ENCODE results near the gene OCIAD2. TPM values are rescaled to one million over a fixed set of nuclear protein-coding genes. Genes with fewer than 3 reads are reported as not detected.
"Not testable (repeated sequence)": the region's sequence is repeated elsewhere in the genome, so short reads cannot be mapped to it uniquely, and the experiment has no call there.

The OCIAD2 gene
- polyA plus RNA-seq, 1 donor, result 125 TPM

DNA sequence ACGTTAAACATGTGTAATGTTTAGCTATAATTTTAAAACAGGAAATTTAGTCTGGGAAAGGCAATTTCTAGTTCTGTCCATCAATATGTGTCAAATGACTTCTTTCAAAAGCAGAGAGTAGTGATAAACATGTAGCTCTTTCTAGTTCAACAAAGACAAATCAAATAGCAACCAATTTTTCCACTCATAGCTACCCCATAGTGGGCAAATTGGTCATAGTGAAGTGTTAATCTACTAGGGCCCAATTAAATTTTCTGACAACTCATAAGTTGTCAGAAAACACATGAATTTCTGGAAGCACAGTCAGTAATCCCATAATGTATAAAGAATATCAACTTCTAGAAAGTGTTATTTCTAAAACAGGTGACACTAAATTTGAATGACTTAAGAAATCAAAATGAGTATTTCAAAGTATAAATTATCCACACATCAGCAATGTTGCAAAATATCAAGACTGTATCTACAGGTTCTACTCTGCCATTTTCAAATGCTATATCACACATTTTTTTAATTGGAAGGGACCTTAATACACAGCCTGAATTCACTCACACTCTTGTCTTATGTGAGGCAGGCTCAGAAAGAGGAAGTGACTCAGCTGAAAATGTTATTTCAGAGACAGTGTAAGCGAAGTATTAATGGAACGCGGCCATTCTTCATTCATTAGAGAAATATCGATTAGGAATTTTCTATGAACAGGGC, 7.7 kb downstream of the OCIAD2 start:
- Histone ChIP-seq H3K4me3 (ENCODE audit: low read length) (no peak overlapping the region), H3K36me3 (ENCODE audit: control insufficient read depth, insufficient read depth, low read length) (peaks cover 68% of the 10 kb centered on the region), H3K27ac (ENCODE audit: low read length) (no peak overlapping the region), H3K9me3 (ENCODE audit: control insufficient read depth, low read depth, low read length) (no peaks in the 10 kb centered on the region), H3K4me1 (ENCODE audit: control insufficient read depth, insufficient read depth, low read length) (no peaks in the 10 kb centered on the region), H3K27me3 (ENCODE audit: control insufficient read depth, insufficient read depth, low read length) (no peaks in the 10 kb centered on the region)
- 50% methylated on average over 1 of the region's 5 CpGs for WGBS (ENCODE audit: insufficient coverage, low lambda C conversion rate)
- DNase-seq, result no peak

DNA sequence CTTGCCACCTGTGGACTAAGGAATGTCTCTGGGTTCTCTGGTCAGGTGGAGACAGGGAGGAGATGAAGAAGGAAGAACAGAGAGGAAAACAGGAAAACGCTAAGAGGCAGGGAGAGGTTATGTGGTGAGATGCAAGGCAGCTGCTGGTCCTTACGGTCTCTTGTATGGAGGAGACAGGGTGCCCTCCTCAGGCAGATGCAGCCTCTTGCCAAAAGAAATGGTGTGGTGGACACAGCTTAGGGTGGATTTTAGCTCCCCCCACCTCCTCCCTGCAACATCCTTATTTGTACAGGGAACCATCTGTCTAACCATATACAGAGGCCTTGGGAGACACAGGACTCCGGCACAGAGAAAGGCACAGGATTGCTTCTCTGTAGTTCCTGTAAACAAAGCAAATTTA, 9.7 kb downstream of the OCIAD2 start:
- Histone ChIP-seq H3K9me3 (ENCODE audit: control insufficient read depth, low read depth, low read length) (no peaks in the 10 kb centered on the region), H3K27ac (ENCODE audit: low read length) (no peak overlapping the region), H3K27me3 (ENCODE audit: control insufficient read depth, insufficient read depth, low read length) (no peaks in the 10 kb centered on the region), H3K36me3 (ENCODE audit: control insufficient read depth, insufficient read depth, low read length) (peaks cover 65% of the 10 kb centered on the region), H3K4me3 (ENCODE audit: low read length) (no peak overlapping the region), H3K4me1 (ENCODE audit: control insufficient read depth, insufficient read depth, low read length) (no peaks in the 10 kb centered on the region)
- DNase-seq, result no peak
- WGBS (ENCODE audit: insufficient coverage, low lambda C conversion rate), result no CpG with 5 or more reads among the region's 3 CpGs

DNA sequence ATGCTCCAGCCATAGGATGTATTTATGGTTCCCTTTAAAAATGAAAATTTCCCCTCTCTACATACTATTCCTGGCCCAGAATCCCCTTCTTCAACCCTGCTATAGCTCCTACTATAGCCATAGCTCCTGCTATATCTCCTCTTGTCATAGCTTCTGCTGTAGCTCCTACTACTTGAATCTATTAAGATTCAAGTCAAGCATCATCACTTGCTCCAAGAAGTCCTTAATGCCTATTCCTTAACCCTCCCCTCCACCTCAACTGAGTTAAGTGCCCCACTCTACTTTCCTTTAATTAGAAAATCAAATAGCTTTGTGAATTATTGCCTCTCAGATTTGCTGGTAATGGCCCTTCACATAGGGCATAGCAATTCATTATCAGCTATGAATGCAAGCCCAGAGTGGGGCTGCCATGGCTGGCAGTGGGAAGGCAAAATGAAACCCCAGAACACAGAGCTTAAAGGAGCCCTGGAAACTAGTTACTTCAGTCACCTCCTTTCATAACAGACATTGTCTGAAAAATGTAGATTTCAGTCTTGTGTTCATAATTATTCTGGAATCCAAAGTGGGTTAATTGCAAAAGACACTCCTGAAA, 15.4 kb downstream of the OCIAD2 start:
- H3K27ac ChIP-seq (ENCODE audit: low read length), result no peak overlapping the region
- H3K4me3 ChIP-seq (ENCODE audit: low read length), result no peak overlapping the region
- H3K27me3 ChIP-seq (ENCODE audit: control insufficient read depth, insufficient read depth, low read length), result no peaks in the 10 kb centered on the region
- no peak for DNase-seq
- H3K36me3 ChIP-seq (ENCODE audit: control insufficient read depth, insufficient read depth, low read length), result peaks cover 39% of the 10 kb centered on the region
- no peaks in the 10 kb centered on the region for H3K4me1 ChIP-seq (ENCODE audit: control insufficient read depth, insufficient read depth, low read length)
- H3K9me3 ChIP-seq (ENCODE audit: control insufficient read depth, low read depth, low read length), result no peaks in the 10 kb centered on the region

DNA sequence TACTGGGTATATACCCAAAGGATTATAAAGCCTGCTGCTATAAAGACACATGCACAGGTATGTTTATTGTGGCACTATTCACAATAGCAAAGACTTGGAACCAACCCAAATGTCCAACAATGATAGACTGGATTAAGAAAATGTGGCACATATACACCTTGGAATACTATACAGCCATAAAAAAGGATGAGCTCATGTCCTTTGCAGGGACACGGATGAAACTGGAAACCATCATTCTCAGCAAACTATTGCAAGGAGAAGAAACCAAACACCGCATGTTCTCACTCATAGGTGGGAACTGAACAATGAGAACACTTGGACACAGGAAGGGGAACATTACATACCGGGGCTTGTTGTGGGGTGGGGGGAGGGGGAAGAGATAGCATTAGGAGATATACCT, 16.8 kb downstream of the OCIAD2 start:
- H3K36me3 ChIP-seq (ENCODE audit: control insufficient read depth, insufficient read depth, low read length), result peaks cover 29% of the 10 kb centered on the region
- not testable (repeated sequence) for DNase-seq; H3K9me3 ChIP-seq (ENCODE audit: control insufficient read depth, low read depth, low read length); H3K4me1 ChIP-seq (ENCODE audit: control insufficient read depth, insufficient read depth, low read length); H3K4me3 ChIP-seq (ENCODE audit: low read length); H3K27ac ChIP-seq (ENCODE audit: low read length); H3K27me3 ChIP-seq (ENCODE audit: control insufficient read depth, insufficient read depth, low read length)
- WGBS (ENCODE audit: insufficient coverage, low lambda C conversion rate), result no CpG with 5 or more reads among the region's 3 CpGs

DNA sequence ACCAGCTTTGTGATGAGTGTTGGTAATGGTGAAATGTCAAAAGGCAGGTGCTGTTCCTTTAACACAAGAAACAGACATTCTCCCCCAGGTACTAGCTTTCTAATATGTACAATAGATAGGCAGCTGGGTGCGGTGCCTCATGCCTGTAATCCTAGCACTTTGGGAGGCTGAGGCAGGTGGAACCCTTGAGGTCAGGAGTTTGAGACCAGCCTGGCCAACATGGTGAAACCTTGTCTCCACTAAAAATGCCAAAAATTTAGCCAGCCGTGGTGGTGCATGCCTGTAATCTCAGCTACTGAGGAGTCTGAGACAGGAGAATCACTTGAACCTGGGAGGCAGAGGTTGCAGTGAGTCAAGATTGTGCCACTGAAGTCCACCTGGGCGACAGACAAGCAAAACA, 24.9 kb downstream of the OCIAD2 start:
- H3K27me3 ChIP-seq (ENCODE audit: control insufficient read depth, insufficient read depth, low read length); H3K4me1 ChIP-seq (ENCODE audit: control insufficient read depth, insufficient read depth, low read length); DNase-seq; H3K4me3 ChIP-seq (ENCODE audit: low read length); H3K27ac ChIP-seq (ENCODE audit: low read length); H3K9me3 ChIP-seq (ENCODE audit: control insufficient read depth, low read depth, low read length); H3K36me3 ChIP-seq (ENCODE audit: control insufficient read depth, insufficient read depth, low read length): not testable (repeated sequence)
- WGBS (ENCODE audit: insufficient coverage, low lambda C conversion rate), result 33% methylated on average over 1 of the region's 3 CpGs

DNA sequence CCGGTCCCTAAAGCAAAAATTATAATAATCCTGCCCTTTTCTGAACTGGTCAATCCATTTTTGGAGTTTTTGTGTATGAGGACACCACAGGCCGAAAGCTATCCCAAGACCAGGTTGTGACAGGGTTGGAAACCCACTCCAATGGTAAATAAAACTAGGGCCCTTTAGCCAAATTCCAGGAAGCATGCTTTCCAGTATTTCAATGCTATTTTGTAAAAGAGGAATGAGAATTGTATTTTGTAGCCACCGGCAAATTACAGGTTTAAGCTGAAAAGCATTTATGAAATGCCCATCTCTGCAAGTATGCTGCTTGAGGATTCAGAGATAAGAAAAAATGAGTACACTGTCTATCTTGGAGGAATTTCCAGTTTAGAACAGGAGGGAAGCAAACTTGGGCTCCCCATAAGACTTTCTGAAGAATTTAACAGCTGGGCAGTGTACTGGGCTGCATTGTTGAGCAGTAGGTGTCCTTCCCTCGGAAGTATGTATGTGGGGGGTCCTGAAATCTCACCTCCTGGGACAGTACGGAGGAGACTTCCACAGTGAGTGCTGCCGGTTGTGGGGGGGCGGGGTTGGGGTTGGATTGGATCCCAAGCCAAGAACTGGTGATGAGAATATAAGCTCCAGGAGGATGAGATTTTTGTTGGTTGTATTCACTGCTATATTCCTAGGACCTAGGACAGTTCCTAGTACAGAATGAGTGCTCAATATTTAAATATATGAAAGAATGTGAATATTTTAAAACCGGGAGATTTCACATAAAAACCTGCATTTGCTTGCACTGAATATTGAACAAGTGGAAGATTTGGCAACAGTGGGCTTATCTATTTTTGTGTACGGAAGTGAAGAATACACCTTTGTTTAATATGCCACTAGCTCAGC, 26.8 kb downstream of the OCIAD2 start:
- H3K27me3 ChIP-seq (ENCODE audit: control insufficient read depth, insufficient read depth, low read length), result no peaks in the 10 kb centered on the region
- H3K27ac ChIP-seq (ENCODE audit: low read length), result no peak overlapping the region
- H3K4me1 ChIP-seq (ENCODE audit: control insufficient read depth, insufficient read depth, low read length), result no peaks in the 10 kb centered on the region
- no peaks in the 10 kb centered on the region for H3K36me3 ChIP-seq (ENCODE audit: control insufficient read depth, insufficient read depth, low read length)
- DNase-seq, result no peak
- H3K9me3 ChIP-seq (ENCODE audit: control insufficient read depth, low read depth, low read length), result no peaks in the 10 kb centered on the region
- WGBS (ENCODE audit: insufficient coverage, low lambda C conversion rate), result 87% methylated on average over 3 of the region's 9 CpGs
- H3K4me3 ChIP-seq (ENCODE audit: low read length), result no peak overlapping the region

DNA sequence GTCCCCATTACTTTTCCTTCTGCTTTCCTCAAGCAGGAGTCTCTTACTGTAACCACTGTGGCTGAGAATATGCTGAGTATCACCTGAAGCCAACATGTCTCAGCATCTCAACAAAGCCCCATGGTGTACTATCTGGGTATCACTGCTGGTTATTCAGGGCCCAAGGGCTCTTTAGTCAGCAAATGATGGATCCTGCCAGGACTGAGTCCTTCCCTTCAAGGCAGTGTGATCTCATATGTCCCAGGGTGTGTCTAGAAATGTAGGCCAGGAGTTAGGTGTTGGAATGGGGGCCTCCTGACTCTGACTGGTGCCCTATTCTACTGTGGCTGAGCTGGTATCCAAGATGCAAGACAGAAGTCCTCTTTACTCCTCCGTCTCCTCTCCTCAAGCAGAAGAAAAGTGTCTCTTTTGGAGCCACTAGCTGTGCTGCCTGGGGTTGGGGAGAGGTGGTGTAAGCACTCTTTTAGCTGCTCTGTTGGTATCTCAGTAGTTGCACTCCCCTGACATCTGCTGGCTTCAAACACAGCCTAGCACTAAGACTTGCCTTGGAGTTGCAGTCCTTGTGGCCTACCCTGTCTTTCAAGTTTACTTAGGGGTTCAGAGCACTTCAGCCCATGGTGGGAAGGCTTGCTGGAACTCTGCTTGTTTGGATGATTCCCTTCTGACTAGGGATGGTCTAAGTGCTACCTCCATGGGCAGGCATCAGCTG, 28.6 kb downstream of the OCIAD2 start:
- Histone ChIP-seq H3K27me3 (ENCODE audit: control insufficient read depth, insufficient read depth, low read length) (no peaks in the 10 kb centered on the region), H3K36me3 (ENCODE audit: control insufficient read depth, insufficient read depth, low read length) (no peaks in the 10 kb centered on the region), H3K4me3 (ENCODE audit: low read length) (no peak overlapping the region), H3K27ac (ENCODE audit: low read length) (no peak overlapping the region), H3K4me1 (ENCODE audit: control insufficient read depth, insufficient read depth, low read length) (no peaks in the 10 kb centered on the region), H3K9me3 (ENCODE audit: control insufficient read depth, low read depth, low read length) (no peaks in the 10 kb centered on the region)
- WGBS (ENCODE audit: insufficient coverage, low lambda C conversion rate), result no CpG with 5 or more reads among the region's 1 CpG
- DNase-seq, result no peak

DNA sequence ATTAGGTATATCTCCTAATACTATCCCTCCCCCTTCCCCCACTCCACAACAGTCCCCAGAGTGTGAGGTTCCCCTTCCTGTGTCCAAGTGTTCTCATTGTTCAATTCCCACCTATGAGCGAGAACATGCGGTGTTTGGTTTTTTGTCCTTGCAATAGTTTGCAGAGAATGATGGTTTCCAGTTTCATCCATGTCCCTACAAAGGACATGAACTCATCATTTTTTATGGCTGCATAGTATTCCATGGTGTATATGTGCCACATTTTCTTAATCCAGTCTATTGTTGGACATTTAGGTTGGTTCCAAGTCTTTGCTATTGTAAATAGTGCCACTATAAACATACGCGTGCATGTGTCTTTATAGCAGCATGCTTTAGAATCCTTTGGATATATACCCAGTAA, 41.9 kb downstream of the OCIAD2 start:
- peaks cover 11% of the 10 kb centered on the region for H3K36me3 ChIP-seq (ENCODE audit: control insufficient read depth, insufficient read depth, low read length)
- not testable (repeated sequence) for H3K4me3 ChIP-seq (ENCODE audit: low read length); H3K9me3 ChIP-seq (ENCODE audit: control insufficient read depth, low read depth, low read length); H3K27me3 ChIP-seq (ENCODE audit: control insufficient read depth, insufficient read depth, low read length); H3K27ac ChIP-seq (ENCODE audit: low read length); DNase-seq; H3K4me1 ChIP-seq (ENCODE audit: control insufficient read depth, insufficient read depth, low read length)
- no CpG with 5 or more reads among the region's 4 CpGs for WGBS (ENCODE audit: insufficient coverage, low lambda C conversion rate)

DNA sequence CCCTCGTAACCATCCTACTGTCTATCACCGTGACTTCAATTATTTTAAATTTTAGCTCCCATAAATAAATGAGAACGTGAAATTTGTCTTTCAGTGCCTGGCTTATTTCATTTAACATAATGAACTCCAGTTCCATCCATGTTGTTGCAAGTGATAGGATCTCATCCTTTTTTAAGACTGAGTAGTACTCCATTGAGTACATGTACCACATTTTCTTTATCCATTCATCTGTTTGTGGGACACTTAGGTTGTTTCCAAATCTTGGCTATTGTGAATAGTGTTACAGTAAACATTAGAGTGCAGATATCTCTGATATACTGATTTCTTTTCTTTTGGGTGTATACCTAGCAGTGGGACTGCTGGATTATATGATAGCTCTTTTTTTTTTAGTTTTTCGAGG, 42.8 kb downstream of the OCIAD2 start:
- Histone ChIP-seq H3K9me3 (ENCODE audit: control insufficient read depth, low read depth, low read length) (no peaks in the 10 kb centered on the region), H3K4me1 (ENCODE audit: control insufficient read depth, insufficient read depth, low read length) (no peaks in the 10 kb centered on the region), H3K27ac (ENCODE audit: low read length) (no peak overlapping the region), H3K36me3 (ENCODE audit: control insufficient read depth, insufficient read depth, low read length) (peaks cover 12% of the 10 kb centered on the region), H3K27me3 (ENCODE audit: control insufficient read depth, insufficient read depth, low read length) (no peaks in the 10 kb centered on the region), H3K4me3 (ENCODE audit: low read length) (no peak overlapping the region)
- 88% methylated on average over 3 of the region's 4 CpGs for WGBS (ENCODE audit: insufficient coverage, low lambda C conversion rate)
- DNase-seq, result no peak

DNA sequence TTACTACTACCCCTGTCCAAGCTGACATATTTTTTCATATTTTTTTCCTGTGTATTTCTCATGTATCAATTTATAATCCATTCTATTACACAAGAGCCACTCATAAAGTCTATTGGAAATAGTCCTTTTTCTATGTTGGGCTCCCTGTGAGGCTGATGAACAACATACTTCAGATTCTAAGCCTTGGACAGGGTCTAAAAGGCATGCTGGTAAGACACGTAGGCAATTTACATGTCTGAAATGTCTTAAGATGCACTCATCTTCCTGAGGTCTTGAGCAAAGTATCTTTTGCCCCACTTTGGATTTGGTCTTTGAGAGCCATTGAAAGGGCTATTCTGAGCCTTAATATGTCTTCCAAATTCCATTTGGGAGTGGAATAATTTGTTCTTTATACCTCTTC, 43.9 kb downstream of the OCIAD2 start:
- WGBS (ENCODE audit: insufficient coverage, low lambda C conversion rate), result 80% methylated on average over 1 of the region's 1 CpG
- Histone ChIP-seq H3K27ac (ENCODE audit: low read length) (no peak overlapping the region), H3K36me3 (ENCODE audit: control insufficient read depth, insufficient read depth, low read length) (peaks cover 22% of the 10 kb centered on the region), H3K9me3 (ENCODE audit: control insufficient read depth, low read depth, low read length) (no peaks in the 10 kb centered on the region), H3K27me3 (ENCODE audit: control insufficient read depth, insufficient read depth, low read length) (no peaks in the 10 kb centered on the region), H3K4me3 (ENCODE audit: low read length) (no peak overlapping the region), H3K4me1 (ENCODE audit: control insufficient read depth, insufficient read depth, low read length) (no peaks in the 10 kb centered on the region)
- no peak for DNase-seq

Measured in large intestine (tissue), 3 donors.